Endothelial cell of umbilical vein (primary cell): ENCODE results near the gene TNIK. TPM values are rescaled to one million over a fixed set of nuclear protein-coding genes. Genes with fewer than 3 reads are reported as not detected.
"Not testable (repeated sequence)": the region's sequence is repeated elsewhere in the genome, so short reads cannot be mapped to it uniquely, and the experiment has no call there.

Experiments used
- BruUV-seq: library from RNA; stranded (reverse); fragments of 400-500 nt; replicated peaks from 2 replicates; lab custom pipeline; 2021; lab: Mats Ljungman, UMichigan
- CTCF ChIA-PET: fragments of 300-600, 350-600 bp; sonication (Branson Sonifier 250); formaldehyde crosslinking; loops from one replicate; lab custom pipeline; 2021; ENCODE audit warnings: antibody characterized with exemption, inconsistent platforms; lab: Charles Lee
- POLR2A ChIA-PET: fragments of 300-600, 350-600 bp; sonication (Branson Sonifier 250); formaldehyde crosslinking; loops from one replicate; lab custom pipeline; 2021; ENCODE audit warnings: antibody characterized with exemption, inconsistent platforms; lab: Charles Lee
- DNase-seq: peaks from one replicate; pipeline ENCODE4 v3.0.0-alpha.2; 2011; ENCODE audit warnings: low read depth, low spot score
- FAIRE-seq: peaks from 2 replicates; lab custom pipeline; 2011; peaks lifted over from hg19 to GRCh38; lab: Jason Lieb, UNC
- H2AFZ ChIP-seq: 2 replicates; pipeline ENCODE4 v1.6.0; 2012; ENCODE audit warnings: low read depth, low read length, control low read depth, inconsistent platforms
- H3K27ac ChIP-seq: 2 replicates; pipeline ENCODE4 v1.5.1; 2011; ENCODE audit warnings: low read depth, mild to moderate bottlenecking, control low read depth, low read length, moderate library complexity; ENCODE audit not compliant: insufficient read depth
- H3K27me3 ChIP-seq, 2 experiments: 2 replicates each; pipeline versions ENCODE4 v1.6.0 to v1.6.1; 2011; ENCODE audit warnings: low read length in 2 of 2, mixed read lengths in 1 of 2; ENCODE audit not compliant: control insufficient read depth in 2 of 2, insufficient read depth in 2 of 2
- H3K36me3 ChIP-seq, 2 experiments: 2 replicates in 1 of 2; 3 replicates in 1 of 2; pipeline ENCODE4 v1.5.1; 2011; ENCODE audit warnings: low read length in 2 of 2, mild to moderate bottlenecking in 1 of 2, moderate library complexity in 1 of 2; ENCODE audit not compliant: control insufficient read depth in 2 of 2, insufficient read depth in 2 of 2; ENCODE audit errors: extremely low read depth in 1 of 2
- H3K4me1 ChIP-seq: 3 replicates; pipeline ENCODE4 v1.5.1; 2011; ENCODE audit warnings: mild to moderate bottlenecking, low read length; ENCODE audit not compliant: control insufficient read depth, insufficient read depth; ENCODE audit errors: extremely low read depth
- H3K4me2 ChIP-seq: 2 replicates; pipeline ENCODE4 v1.6.1; 2011; ENCODE audit warnings: low read length, control low read depth, mixed read lengths; ENCODE audit not compliant: insufficient read depth
- H3K4me3 ChIP-seq, 3 experiments: fragments of 200-600 bp in 1 of 3; sonication (generic), shearing (Covaris generic) in 1 of 3; replicated peaks in 1 of 3; 2 replicates each; pipeline ENCODE4 v1.5.1; 2011 to 2016; ENCODE audit warnings: control low read depth in 3 of 3, low read length in 3 of 3, mild to moderate bottlenecking in 2 of 3, inconsistent platforms in 1 of 3, low read depth in 1 of 3, moderate library complexity in 1 of 3; ENCODE audit not compliant: insufficient read depth in 1 of 3
- H3K79me2 ChIP-seq: 2 replicates; pipeline ENCODE4 v1.6.0; 2012; ENCODE audit warnings: low read length, inconsistent platforms; ENCODE audit not compliant: control insufficient read depth, insufficient read depth
- H3K9ac ChIP-seq: replicated peaks from 2 replicates; pipeline ENCODE3; 2011; ENCODE audit warnings: low read length, control low read depth; ENCODE audit not compliant: insufficient read depth; ENCODE audit errors: extremely low read depth
- H3K9me1 ChIP-seq: replicated peaks from 3 replicates; pipeline ENCODE4 v1.6.0; 2011; ENCODE audit warnings: mild to moderate bottlenecking, low read length; ENCODE audit not compliant: control insufficient read depth, insufficient read depth; ENCODE audit errors: extremely low read depth
- H3K9me3 ChIP-seq: replicated peaks from 2 replicates; pipeline ENCODE4 v1.5.1; 2012; ENCODE audit warnings: low read length, inconsistent platforms; ENCODE audit not compliant: control insufficient read depth, insufficient read depth
- H4K20me1 ChIP-seq: replicated peaks from 2 replicates; pipeline ENCODE3; 2011; ENCODE audit warnings: mild to moderate bottlenecking, low read length; ENCODE audit not compliant: control insufficient read depth, insufficient read depth; ENCODE audit errors: extremely low read depth
- EZH2 ChIP-seq: IDR thresholded peaks from 2 replicates; pipeline ENCODE4 v1.6.1; 2012; ENCODE audit warnings: borderline replicate concordance, low read depth, mild to moderate bottlenecking, moderate library complexity, low read length, inconsistent platforms; ENCODE audit not compliant: severe bottlenecking
- FOS ChIP-seq: IDR thresholded peaks from 2 replicates; pipeline ENCODE4 v1.6.1; 2011; ENCODE audit warnings: mild to moderate bottlenecking, low read length, moderate library complexity, borderline replicate concordance; ENCODE audit not compliant: insufficient read depth
- GATA2 ChIP-seq: IDR thresholded peaks from 2 replicates; pipeline ENCODE4 v1.7.0; 2011; ENCODE audit warnings: low read depth, mild to moderate bottlenecking, moderate library complexity, mixed read lengths, low read length; ENCODE audit not compliant: insufficient read length, insufficient read depth
- MYC ChIP-seq: IDR thresholded peaks from one replicate; pipeline ENCODE4 v1.6.1; 2011; ENCODE audit warnings: mild to moderate bottlenecking, low read depth, low read length
- dilution Hi-C: fragments of 300-500 bp; cut with MboI; formaldehyde crosslinking; loops from one replicate; pipeline ENCODE4 v1.15.0; 2019; ENCODE audit warnings: low sequenced_read_pairs; ENCODE audit not compliant: extremely low pct_ligation_motif_present
- intact Hi-C: fragments of 100-400 bp; cut with micrococcal nuclease; formaldehyde crosslinking; loops from one replicate; pipeline ENCODE4 v1.10.0; 2022
- polyA plus RNA-seq, 4 experiments: library from polyadenylated mRNA; depleted of rRNA in 3 of 4; stranded (reverse) in 3 of 4; unstranded in 1 of 4; fragments of >200 nt; gene quantifications; 2 replicates each; pipeline versions ENCODE4 v1.2.1 to v1.2.3, GENCODE V29; 2011 to 2012; ENCODE audit warnings: missing spikeins in 1 of 4
- total RNA-seq: library from RNA; stranded (reverse); gene quantifications from 2 replicates; pipeline ENCODE4 v1.2.3, GENCODE V29; 2021

Gene TNIK
- total and polyA plus RNA-seq, 2 donors (not counting 3 experiments of a cell fraction or from before 2014, with no cell fraction given): 10.9 to 39.7 TPM

DNA sequence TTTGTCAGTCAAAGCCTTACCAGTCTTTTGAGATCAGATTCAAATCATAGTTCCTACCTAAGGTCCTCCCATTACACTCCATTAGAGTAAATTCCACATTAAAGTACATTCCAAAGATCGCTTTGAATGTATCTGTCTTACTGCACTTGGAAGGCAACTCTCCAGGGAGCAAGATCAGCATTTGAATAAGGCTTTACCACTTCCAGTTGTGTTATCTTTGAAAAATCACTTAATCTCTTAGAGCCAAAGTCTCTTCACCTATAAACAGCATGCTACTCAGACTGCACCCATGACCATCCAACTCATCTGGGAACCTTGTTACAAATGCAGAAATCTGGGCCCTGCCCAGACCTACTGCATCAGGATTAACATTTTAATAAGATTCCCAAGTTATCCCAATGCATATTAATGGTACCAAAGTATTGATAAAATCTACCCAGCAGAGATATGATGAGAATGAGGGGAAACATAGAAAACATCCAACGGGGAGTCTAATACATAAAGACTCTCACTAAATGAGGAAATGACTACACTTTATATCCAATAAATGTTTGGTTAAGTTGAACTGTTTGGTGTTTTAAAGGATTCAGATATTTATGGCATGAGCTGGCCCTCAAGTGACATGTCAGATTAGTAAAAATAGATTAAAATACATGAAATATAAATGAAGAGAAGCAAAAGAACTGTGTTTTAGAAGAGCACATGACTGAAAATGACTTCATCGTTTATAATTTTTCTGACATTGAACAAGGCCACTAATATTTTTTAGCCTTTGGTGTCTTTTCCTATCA is 75.9 kb downstream of the TNIK start:
- peaks cover 7% of the 10 kb centered on the region for H3K4me1 ChIP-seq
- H3K4me2 ChIP-seq: no peak overlapping the region
- H4K20me1 ChIP-seq: no peaks in the 10 kb centered on the region
- POLR2A ChIA-PET: no interaction called here
- BruUV-seq: no TSS peak
- H3K27me3 ChIP-seq: no peaks in the 10 kb centered on the region
- intact Hi-C loops (no loop called here), dilution Hi-C loops (no loop called here)
- H3K9ac ChIP-seq: no peak overlapping the region
- no peaks in the 10 kb centered on the region for H3K36me3 ChIP-seq
- H3K9me1 ChIP-seq: no peaks in the 10 kb centered on the region
- H3K27ac ChIP-seq: no peak overlapping the region
- CTCF ChIA-PET: interaction anchor here (0.9 to 1.2 kb wide), 2 partner anchors 9 to 18 kb away, joined by 3 to 4 read pairs; no protein-coding TSS in a partner anchor
- no peak for DNase-seq
- no peak for FAIRE-seq
- H3K79me2 ChIP-seq: peaks cover 15% of the 10 kb centered on the region
- H3K9me3 ChIP-seq: no peaks in the 10 kb centered on the region
- H3K4me3 ChIP-seq: no peak overlapping the region
- TF ChIP-seq EZH2 (no peak), FOS (peak; percentile 10), GATA2 (peak; percentile 66), MYC (no peak)
- H2AFZ ChIP-seq: no peak overlapping the region

DNA sequence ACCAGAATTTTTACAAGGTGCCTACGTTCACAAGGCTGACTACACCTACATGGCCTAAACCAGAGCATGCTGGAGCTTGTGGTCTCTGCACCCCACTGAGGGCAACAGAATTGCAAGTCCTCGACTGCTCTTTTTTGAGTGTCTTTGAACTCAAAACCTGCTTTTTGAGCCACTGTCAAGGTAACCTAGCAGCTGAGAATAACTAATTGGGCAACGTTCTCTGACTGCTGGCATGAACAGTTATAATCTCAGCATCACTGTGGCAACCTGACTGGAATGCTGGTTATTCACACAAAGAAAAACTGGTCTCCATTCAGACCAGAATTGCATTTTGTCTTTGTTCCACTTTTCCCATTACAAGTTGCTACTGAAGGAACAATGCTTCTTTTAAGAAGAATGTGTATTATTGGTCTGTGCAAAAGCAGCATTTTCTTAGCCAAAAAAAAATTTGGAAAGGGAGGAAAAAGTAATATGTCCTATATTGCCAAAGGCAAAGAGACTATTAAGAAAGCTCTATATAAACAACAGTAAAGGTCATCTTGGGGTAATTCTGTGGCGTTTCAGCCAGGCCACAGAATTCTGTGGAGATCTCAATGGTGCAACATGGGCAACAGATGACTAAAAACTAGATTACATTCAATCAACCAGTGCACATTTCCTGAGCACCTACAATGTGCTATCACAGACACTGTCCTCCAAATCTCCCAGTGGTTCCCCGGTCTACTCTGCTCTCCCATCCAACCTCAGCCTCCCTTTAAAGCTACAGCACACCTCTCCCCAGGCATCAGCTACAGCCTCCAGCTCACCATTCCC is 76.8 kb downstream of the TNIK start:
- Histone ChIP-seq H2AFZ (no peak overlapping the region), H3K79me2 (peaks cover 17% of the 10 kb centered on the region), H3K36me3 (no peaks in the 10 kb centered on the region), H3K9me1 (no peaks in the 10 kb centered on the region), H3K9me3 (no peaks in the 10 kb centered on the region), H3K4me2 (no peak overlapping the region), H3K4me3 (no peak overlapping the region), H3K27me3 (no peaks in the 10 kb centered on the region), H3K9ac (no peak overlapping the region), H3K27ac (no peak overlapping the region), H4K20me1 (no peaks in the 10 kb centered on the region), H3K4me1 (peaks cover 7% of the 10 kb centered on the region)
- TF ChIP-seq FOS: no peak
- ChIA-PET POLR2A (no interaction called here), CTCF (interaction anchor here (1.1 kb wide), 1 partner anchor 14 kb away, joined by 4 read pairs; no protein-coding TSS in a partner anchor)
- dilution Hi-C loops: no loop called here
- DNase-seq (no peak), FAIRE-seq (no peak)
- intact Hi-C loops: no loop called here
- BruUV-seq: no TSS peak

DNA sequence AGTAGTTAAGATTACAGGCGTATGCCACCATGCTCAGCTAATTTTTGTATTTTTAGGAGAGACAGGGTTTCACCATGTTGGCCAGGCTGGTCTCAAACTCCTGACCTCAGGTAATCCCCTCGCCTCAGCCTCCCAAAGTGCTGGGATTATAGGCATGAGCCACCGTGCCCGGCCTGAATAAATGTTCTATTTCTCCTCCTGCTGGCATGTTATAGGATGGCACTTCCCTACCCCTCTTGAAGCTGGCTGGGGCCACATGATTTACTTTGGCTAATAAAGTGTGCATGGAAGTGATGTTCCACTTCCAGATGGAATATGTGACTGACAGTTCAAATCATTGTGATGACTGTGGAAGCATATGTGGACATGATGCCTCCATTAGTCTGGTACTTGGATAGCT is 77.9 kb downstream of the TNIK start:
- H3K27me3 ChIP-seq, H3K9me1 ChIP-seq, H4K20me1 ChIP-seq, POLR2A ChIA-PET, H3K9me3 ChIP-seq, H2AFZ ChIP-seq, intact Hi-C loops, H3K4me3 ChIP-seq, H3K4me2 ChIP-seq, FAIRE-seq, DNase-seq, dilution Hi-C loops, H3K27ac ChIP-seq, H3K4me1 ChIP-seq, H3K36me3 ChIP-seq, H3K9ac ChIP-seq, BruUV-seq: not testable (repeated sequence)
- CTCF ChIA-PET: interaction anchor here (0.6 to 2.1 kb wide), 3 partner anchors 11 to 33 kb away, joined by 4 to 8 read pairs (median 5); no protein-coding TSS in a partner anchor
- peaks cover 19% of the 10 kb centered on the region for H3K79me2 ChIP-seq
